ENCODE data around the gene HSCB. TPM values are rescaled to one million over a fixed set of nuclear protein-coding genes. Genes with fewer than 3 reads are reported as not detected.

HSCB gene
- total RNA-seq, 1 donor from 2014 or later: 19.0 TPM

DNA sequence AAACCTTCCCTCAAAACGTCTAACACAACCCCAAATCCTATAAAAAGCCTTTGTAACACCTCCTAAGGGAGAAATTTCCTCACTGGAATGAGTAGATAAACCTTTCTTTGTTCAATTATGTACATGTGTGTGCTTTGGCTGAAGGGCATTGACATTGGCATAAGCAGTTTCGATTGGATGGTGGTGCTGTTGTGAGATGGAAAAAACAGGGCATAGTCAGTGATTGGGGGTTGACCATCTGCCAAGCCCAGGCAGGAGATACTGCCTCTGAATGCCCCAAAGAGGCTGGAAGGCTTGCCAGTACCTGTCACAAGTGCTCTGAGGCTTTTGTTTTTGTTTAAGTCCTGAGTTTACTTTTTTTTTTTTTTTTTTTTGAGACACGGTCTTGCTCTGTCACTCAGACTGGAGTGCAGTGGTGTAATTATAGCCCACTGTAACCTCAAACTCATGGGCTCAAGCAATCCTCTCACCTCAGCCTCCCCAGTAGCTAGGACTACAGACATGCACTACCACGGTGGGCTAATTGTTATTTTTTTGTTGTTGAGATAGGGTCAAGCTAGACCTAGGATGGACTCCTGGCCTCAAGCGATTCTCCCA is 29.5 kb downstream of the HSCB start:
- H3K27ac Mint-ChIP-seq: no peak overlapping the region
- peaks cover 19% of the 10 kb centered on the region for H3K36me3 Mint-ChIP-seq
- peak overlapping the region; percentile 93 for H3K4me3 Mint-ChIP-seq
- H3K36me3 ChIP-seq: peaks cover 10% of the 10 kb centered on the region
- H4K20me1 ChIP-seq (ENCODE audit: low read depth): peaks cover 12% of the 10 kb centered on the region
- peaks cover 5% of the 10 kb centered on the region for H3K27me3 Mint-ChIP-seq (ENCODE audit: insufficient read depth, low read depth)
- TF ChIP-seq EZH2 (IDR thresholded peaks at IDR 0.05) (no peak), EZH2phosphoT487 (IDR thresholded peaks at IDR 0.05) (no peak)
- TF ChIP-seq, protein P1, sequence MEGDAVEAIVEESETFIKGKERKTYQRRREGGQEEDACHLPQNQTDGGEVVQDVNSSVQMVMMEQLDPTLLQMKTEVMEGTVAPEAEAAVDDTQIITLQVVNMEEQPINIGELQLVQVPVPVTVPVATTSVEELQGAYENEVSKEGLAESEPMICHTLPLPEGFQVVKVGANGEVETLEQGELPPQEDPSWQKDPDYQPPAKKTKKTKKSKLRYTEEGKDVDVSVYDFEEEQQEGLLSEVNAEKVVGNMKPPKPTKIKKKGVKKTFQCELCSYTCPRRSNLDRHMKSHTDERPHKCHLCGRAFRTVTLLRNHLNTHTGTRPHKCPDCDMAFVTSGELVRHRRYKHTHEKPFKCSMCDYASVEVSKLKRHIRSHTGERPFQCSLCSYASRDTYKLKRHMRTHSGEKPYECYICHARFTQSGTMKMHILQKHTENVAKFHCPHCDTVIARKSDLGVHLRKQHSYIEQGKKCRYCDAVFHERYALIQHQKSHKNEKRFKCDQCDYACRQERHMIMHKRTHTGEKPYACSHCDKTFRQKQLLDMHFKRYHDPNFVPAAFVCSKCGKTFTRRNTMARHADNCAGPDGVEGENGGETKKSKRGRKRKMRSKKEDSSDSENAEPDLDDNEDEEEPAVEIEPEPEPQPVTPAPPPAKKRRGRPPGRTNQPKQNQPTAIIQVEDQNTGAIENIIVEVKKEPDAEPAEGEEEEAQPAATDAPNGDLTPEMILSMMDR (IDR thresholded peaks at IDR 0.05): no peak
- no peak overlapping the region for H3K9ac ChIP-seq
- no peak overlapping the region for H3K4me2 ChIP-seq
- no peak overlapping the region for H2AFZ ChIP-seq (replicated peaks)
- H3K4me1 Mint-ChIP-seq: peaks cover 13% of the 10 kb centered on the region
- H3K79me2 ChIP-seq (ENCODE audit: low read depth): peaks cover 34% of the 10 kb centered on the region
- DNase-seq (ENCODE audit: low spot score): no peak
- H3F3A ChIP-seq (ENCODE audit: low read depth): peaks cover 4% of the 10 kb centered on the region
- H3K4me1 ChIP-seq: peaks cover 5% of the 10 kb centered on the region
- no peak overlapping the region for H3K27ac ChIP-seq
- H3K9me3 ChIP-seq (ENCODE audit: low read depth): no peaks in the 10 kb centered on the region
- no peak overlapping the region for H3K4me3 ChIP-seq
- H3K9me3 Mint-ChIP-seq: peaks cover 2% of the 10 kb centered on the region
- H3K27me3 ChIP-seq: no peaks in the 10 kb centered on the region

DNA sequence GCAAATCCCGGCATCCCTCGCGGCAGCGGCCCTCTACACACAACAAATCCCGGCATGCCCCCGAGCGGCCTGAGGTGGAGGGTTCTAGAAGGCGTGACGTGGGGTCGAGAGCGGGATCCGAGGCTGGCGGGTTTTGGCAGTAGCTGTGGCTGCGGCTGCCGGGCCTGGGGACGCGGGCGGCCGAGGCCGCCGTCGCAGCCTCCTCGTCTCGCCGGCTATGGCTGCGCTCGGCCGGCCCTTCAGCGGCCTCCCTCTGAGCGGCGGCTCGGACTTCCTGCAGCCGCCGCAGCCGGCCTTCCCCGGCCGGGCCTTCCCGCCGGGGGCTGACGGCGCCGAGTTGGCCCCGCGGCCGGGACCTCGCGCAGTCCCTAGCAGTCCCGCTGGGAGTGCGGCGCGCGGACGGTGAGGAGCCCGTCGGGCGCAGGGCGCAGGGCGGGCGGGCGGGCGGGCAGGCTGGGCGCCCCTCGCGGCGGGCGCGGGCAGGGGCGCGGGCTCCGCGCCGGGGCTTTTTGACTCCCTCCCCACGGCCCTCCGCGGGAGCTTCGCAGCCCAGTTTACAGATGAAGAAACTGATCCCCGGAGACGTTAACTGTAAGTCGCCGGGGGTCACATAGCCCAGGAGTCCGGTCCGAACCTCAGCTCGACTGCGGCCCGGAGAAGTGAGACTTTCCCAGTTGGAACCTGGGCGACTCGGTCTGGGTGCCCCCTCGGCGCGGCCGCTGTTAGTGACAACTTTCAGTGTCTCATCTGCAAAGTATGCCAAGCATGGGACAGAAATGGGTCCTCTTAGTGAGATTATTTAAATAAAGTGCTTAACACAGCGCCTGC is 31.0 kb downstream of the HSCB start, which contains the start of gene CCDC117:
TSS of gene CCDC117 (plus strand) at position 63 of the 828 bp plus-strand sequence. CDS start at position 218, 155 bp downstream.
- peak; percentile 96 for DNase-seq (ENCODE audit: low spot score)
- peak within 1 kb of the TSS; percentile 94 for H3K4me3 Mint-ChIP-seq
- H3K27ac Mint-ChIP-seq: peak within 1 kb of the TSS; percentile 97

DNA sequence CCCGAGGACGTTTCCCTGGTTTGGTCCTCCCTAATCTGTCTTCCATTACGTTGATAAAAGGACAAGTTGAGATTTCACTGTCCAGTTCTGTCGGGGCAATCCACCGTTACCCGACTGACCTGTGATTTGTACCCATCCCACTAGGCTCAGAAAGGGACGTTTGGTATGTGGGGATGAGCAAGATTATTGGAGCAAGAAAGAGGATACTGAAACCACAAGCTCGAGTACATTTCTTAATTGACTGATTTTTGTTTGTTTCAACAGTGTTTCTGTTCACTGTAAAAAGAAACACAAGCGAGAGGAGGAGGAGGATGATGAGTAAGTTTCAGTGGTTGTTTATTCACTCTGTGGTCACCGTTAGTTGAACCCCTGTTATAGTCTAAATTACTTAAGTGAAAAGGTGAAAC is 31.6 kb downstream of the HSCB start:
- H3K9me3 Mint-ChIP-seq: peaks cover 2% of the 10 kb centered on the region
- peak overlapping the region; percentile 74 for H3K4me3 ChIP-seq
- peak overlapping the region; percentile 47 for H2AFZ ChIP-seq (replicated peaks)
- peaks cover 3% of the 10 kb centered on the region for H3K27me3 Mint-ChIP-seq (ENCODE audit: insufficient read depth, low read depth)
- H3K4me2 ChIP-seq: peak overlapping the region; percentile 78
- H3K4me1 Mint-ChIP-seq: peaks cover 13% of the 10 kb centered on the region
- no peak for DNase-seq (ENCODE audit: low spot score)
- peaks cover 12% of the 10 kb centered on the region for H4K20me1 ChIP-seq (ENCODE audit: low read depth)
- peak overlapping the region; percentile 94 for H3K4me3 Mint-ChIP-seq
- H3K36me3 ChIP-seq: peaks cover 10% of the 10 kb centered on the region
- peak overlapping the region; percentile 45 for H3K9ac ChIP-seq
- peaks cover 4% of the 10 kb centered on the region for H3F3A ChIP-seq (ENCODE audit: low read depth)
- TF ChIP-seq, protein P1 (IDR thresholded peaks at IDR 0.05): no peak
- TF ChIP-seq EZH2phosphoT487 (IDR thresholded peaks at IDR 0.05): no peak
- TF ChIP-seq EZH2 (IDR thresholded peaks at IDR 0.05): no peak
- H3K9me3 ChIP-seq (ENCODE audit: low read depth): no peaks in the 10 kb centered on the region
- peaks cover 55% of the 10 kb centered on the region for H3K79me2 ChIP-seq (ENCODE audit: low read depth)
- peaks cover 5% of the 10 kb centered on the region for H3K4me1 ChIP-seq
- peaks cover 25% of the 10 kb centered on the region for H3K36me3 Mint-ChIP-seq
- no peak overlapping the region for H3K27ac ChIP-seq
- H3K27me3 ChIP-seq: no peaks in the 10 kb centered on the region
- peak overlapping the region; percentile 93 for H3K27ac Mint-ChIP-seq

More for the DNA sequence above, 31.0 kb downstream of the HSCB start, which contains the start of gene CCDC117:
- H3K4me1 Mint-ChIP-seq: peaks cover 13% of the 10 kb centered on the region
- no peaks in the 10 kb centered on the region for H3K27me3 ChIP-seq
- H3K9ac ChIP-seq: peak within 1 kb of the TSS; percentile 52
- H3K27me3 Mint-ChIP-seq (ENCODE audit: insufficient read depth, low read depth): peaks cover 3% of the 10 kb centered on the region
- peaks cover 2% of the 10 kb centered on the region for H3K9me3 Mint-ChIP-seq
- TF ChIP-seq, protein P1 (IDR thresholded peaks at IDR 0.05): peak; percentile 26
- no peak for TF ChIP-seq EZH2phosphoT487 (IDR thresholded peaks at IDR 0.05)
- H3K36me3 ChIP-seq: peaks cover 10% of the 10 kb centered on the region
- H3K4me3 ChIP-seq: peak within 1 kb of the TSS; percentile 74
- H4K20me1 ChIP-seq (ENCODE audit: low read depth): peaks cover 12% of the 10 kb centered on the region
- peak within 1 kb of the TSS; percentile 78 for H3K4me2 ChIP-seq
- H3K9me3 ChIP-seq (ENCODE audit: low read depth): no peaks in the 10 kb centered on the region
- H3K27ac ChIP-seq: peak within 1 kb of the TSS; percentile 72
- peaks cover 49% of the 10 kb centered on the region for H3K79me2 ChIP-seq (ENCODE audit: low read depth)
- peak within 1 kb of the TSS; percentile 89 for H2AFZ ChIP-seq (replicated peaks)
- peaks cover 5% of the 10 kb centered on the region for H3K4me1 ChIP-seq
- peaks cover 22% of the 10 kb centered on the region for H3K36me3 Mint-ChIP-seq
- H3F3A ChIP-seq (ENCODE audit: low read depth): peaks cover 4% of the 10 kb centered on the region
